GM21447 (cell line): ENCODE measurements around the gene SACM1L.
A peak's percentile ranks its signal among the peaks of the same experiment; 100 is the strongest.

Source experiments
- ATAC-seq: cut with Tn5 transposase; IDR thresholded peaks from one replicate; pipeline ENCODE4 v1.9.1; 2021; ENCODE audit not compliant: unreplicated experiment

The SACM1L gene, protein sequence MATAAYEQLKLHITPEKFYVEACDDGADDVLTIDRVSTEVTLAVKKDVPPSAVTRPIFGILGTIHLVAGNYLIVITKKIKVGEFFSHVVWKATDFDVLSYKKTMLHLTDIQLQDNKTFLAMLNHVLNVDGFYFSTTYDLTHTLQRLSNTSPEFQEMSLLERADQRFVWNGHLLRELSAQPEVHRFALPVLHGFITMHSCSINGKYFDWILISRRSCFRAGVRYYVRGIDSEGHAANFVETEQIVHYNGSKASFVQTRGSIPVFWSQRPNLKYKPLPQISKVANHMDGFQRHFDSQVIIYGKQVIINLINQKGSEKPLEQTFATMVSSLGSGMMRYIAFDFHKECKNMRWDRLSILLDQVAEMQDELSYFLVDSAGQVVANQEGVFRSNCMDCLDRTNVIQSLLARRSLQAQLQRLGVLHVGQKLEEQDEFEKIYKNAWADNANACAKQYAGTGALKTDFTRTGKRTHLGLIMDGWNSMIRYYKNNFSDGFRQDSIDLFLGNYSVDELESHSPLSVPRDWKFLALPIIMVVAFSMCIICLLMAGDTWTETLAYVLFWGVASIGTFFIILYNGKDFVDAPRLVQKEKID

DNA sequence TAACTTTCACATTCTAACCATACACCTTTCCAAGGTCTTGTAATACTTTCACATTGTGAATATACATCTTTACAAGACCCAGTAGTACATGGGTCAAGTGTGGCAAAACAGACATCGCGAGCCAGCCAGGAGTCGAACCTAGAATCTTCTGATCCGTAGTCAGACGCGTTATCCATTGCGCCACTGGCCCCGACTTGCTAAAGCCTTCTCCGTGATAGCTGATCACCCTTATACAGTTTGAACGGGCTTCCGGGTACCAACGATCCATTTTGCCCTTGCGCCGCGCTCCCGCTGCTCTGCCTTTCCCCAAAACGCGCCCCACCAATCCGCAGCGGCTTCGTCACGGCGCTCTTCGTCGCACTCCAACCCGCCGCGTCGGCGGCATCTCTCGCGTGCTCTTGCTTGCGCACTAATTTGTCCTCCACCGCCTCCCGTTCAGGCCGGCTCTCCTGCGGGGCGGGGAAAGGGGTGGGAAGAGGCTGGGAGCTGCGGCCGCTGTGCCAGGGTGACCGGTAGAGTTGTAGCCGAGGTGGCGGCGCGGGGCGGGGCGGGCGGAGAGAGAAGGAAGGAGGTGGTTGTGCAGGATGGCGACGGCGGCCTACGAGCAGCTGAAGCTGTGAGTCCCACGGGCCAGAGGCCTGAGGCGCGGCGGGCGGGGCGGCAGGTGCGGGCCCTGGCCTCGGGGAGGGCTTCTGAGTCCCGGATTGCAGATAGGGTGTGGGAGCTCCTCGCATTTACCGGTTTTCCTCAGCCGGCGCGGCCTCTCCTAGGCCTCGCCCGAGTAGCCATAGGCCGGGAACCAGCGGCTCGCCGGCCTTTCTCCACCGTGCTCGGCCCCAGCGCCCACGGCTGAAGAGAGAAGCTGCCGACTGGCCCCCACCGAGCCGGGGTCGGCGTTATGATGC is at the start of gene SACM1L:
Gene SACM1L (plus strand): TSS at position 515 of the 905 bp plus-strand sequence. CDS start 70 bp downstream, at position 585.
- peak; percentile 83 for ATAC-seq

DNA sequence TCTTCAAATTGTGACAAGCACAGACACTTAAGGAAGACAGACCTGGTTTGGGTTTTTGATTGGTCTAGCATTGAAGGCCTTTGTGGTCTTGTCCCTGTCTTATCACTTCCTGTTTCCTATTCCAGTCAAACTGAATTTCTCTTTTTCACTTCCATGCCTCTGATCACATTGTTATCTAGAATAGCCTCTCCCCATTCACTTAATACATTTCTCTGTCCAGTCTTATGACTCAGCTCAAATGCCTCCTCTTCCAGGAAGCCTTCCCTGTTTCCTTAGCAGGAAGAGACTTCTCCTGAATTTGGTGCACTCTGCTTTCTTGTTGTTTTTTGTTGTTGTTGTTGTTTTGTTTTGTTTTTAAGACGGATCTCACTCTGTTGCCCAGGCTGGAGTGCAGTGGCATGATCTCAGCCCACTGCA is 49.1 kb upstream of the SACM1L start:
- no peak for ATAC-seq

DNA sequence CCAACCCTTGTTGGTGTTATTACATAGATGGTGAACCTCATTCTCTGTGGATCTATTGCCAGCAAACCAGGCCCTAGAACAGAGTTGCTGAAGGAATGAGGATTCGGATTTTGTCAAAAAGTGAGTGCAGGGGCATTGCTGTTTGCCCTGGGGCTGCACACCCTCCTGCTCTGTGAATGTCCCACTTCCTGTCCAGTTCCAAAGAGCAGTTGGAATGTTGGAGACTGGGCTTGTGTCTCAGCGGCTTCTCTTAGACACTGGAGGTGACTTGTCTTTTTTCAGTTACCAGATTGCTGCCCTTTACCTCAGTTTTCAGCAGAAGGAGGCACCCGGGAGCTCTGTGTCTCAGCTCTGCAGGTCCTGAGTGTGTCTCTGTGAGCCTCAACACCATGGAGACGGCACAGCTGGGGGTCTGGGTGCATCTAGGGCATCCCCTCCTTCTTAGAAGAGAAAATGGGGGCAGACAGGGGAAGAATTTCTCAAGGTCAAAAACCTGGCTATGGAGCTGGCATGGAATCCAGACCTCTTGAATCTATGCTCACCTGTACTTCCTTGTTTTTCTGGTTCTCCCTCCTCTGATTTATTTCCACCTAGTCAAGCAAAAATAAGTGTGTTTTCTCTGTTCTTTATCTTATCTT is 48.4 kb upstream of the SACM1L start:
- no peak for ATAC-seq

DNA sequence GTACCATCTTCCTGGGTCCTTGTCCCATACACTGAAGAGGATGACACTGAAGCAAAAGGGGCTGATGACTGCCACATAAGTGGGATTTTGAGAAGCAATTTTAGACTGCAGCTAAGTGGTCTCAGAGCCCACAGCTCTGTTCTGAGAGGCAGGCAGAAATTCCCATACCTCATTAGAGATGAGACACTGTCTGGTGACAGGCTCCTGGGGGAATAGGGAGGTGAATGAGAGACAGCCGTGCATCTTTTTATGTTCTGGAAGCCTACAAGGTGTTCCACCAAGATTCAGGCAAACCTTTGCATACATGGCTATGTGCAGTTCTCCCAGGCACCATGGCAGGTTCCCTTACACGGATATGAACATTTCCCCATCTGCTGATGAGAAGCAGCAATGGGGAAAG is 47.4 kb upstream of the SACM1L start:
- no peak for ATAC-seq

GRCh38 chr3:45642731-45643152 is 46.5 kb upstream of the SACM1L start:
- no peak for ATAC-seq

DNA sequence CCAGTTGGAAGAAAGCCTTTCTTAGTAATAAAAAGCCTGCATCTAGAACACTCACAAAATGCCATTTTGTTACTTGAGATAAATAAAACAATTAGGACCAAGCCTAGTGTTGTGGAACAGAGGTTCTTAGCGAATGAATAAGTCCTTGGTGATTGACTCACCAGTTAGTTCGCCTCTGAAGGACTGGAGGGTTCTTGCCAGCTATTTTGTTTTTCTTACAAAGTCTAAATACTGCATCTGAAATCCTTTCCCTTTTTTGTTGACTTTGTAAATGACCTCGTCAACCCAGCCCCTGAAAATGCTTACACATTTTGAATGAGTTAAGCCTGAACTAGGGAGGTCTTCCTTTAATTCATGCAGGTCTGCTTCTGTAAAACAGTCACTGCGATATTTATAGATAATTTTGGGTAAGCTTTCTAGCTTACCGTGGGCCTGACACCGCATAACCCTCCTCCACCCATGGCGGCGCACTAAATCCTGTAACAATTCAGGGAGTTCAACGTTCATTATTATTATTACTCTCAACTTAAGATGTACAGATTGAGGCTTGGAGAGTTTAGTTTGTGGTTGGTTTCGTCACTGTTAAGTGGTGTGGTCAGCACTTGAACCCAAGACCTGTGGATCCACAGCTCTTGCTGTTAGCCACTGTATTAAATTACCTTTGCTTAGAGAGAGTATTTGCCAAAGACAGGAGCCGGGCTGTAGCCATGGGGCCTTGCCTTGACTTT is 45.0 kb upstream of the SACM1L start:
- no peak for ATAC-seq

DNA sequence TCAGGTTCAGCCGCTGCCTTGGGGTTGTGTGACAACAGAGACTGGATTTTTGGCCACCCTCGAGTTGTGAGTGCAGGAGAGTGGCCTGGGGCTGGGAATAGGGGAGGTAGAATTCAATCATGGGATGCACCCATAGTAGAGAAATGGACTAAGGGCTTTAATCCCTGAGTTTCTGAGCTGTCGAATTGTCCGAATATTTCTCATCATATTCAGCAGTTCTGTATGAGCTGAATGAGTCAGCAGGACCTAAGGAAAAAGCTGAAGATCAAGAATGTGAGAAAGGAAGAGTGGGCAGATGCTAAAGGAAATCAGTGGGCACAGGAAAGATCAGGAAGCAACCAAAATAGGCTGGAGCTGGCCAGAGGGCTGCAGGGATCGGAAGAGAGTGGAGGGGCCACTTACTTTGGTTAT is 44.4 kb upstream of the SACM1L start:
- no peak for ATAC-seq

GRCh38 chr3:45646051-45646585 is 43.1 kb upstream of the SACM1L start:
- ATAC-seq, result no peak

- no peak for ATAC-seq
Observed at GRCh38 chr3:45647148-45647619, 42.0 kb upstream of the SACM1L start.

GRCh38 chr3:45653205-45653604 is 36.0 kb upstream of the SACM1L start:
- ATAC-seq, result no peak

- no peak for ATAC-seq
Observed at GRCh38 chr3:45654397-45654944, 34.7 kb upstream of the SACM1L start.

- ATAC-seq, result no peak
Observed at GRCh38 chr3:45655906-45656305, 33.3 kb upstream of the SACM1L start.

GRCh38 chr3:45656575-45657363 is 32.4 kb upstream of the SACM1L start:
- ATAC-seq, result no peak

DNA sequence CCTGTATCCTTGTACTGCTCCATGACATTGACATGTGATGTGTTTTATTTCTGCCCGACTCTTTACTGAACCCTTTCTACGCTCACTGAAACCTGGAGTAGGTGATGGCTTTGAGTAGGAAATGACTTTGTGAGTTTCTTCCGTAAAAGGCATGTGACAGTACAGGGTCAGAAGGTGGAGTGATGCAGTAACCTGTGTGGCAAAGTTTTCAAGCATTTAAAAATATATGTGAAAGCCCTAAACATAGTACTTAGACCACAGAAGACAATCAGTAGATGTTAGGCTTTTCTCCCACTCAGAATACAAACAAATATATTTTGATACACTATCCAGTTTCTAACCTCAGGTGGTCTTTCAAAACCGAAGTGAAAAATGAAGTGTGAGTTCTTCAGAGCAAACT is 31.3 kb upstream of the SACM1L start:
- ATAC-seq, result peak; percentile 68

DNA sequence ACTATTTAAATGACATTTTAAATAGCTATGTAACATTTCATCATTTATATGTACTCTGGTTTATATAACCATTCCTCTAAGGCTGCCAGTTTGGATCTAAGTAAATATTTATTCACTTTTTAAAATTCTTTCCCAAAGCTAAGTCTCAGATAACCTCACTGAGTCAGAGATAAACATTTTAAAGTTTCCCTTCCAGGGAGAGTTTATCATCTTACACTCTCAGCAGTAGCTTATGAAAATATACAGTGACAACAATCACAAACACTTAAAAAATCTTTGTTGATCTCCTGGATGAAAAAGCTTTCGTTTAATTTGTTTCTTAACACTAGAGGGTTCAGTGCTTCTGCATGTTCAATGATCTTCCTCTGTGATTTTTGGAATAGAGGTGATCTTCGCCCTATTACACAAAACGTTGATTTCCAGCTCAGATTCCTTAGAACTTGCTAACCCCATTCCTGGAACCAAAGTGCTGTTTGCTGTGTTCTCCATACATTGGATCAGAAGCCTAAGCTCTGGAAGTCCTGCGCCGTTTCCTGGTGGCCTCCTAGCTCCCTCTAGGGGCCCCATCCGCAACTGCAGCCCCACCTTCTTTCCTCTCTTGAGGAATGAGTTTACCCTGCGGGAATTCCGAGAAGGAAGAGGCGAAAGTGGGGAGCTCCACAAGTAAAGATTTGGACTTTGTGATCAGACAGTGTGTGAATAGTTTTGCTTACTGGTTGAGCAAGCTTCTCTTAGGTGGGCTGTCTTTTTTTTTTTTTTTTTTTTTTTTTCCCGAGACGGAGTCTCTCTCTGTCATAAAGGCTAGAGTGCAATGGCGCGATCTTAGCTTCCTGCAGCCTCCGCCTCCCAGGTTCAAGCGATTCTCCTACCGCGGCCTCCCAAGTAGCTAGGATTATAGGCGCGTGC is 29.3 kb upstream of the SACM1L start:
- no peak for ATAC-seq

- no peak for ATAC-seq
Observed at GRCh38 chr3:45660567-45660901, 28.7 kb upstream of the SACM1L start.

DNA sequence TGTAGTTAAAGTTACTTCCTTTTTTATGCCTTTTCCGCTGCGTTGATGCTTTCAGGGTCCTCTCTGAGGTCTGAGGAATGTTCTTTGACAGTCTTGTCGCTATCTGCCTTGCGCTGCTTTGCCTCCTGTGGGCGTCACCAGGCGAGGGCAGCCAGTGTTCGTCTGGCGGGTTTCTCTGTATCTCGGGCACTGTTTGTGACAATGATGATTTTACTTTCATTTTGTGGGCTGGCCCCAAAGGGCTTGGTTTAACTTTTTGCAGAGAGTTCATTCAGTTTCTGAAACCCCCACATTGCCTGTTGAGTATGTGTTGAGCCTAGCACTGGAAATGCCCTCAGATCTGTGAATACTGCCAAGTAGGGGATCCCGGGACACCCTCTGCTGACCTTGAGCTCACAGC is 24.6 kb upstream of the SACM1L start:
- ATAC-seq, result peak; percentile 82

DNA sequence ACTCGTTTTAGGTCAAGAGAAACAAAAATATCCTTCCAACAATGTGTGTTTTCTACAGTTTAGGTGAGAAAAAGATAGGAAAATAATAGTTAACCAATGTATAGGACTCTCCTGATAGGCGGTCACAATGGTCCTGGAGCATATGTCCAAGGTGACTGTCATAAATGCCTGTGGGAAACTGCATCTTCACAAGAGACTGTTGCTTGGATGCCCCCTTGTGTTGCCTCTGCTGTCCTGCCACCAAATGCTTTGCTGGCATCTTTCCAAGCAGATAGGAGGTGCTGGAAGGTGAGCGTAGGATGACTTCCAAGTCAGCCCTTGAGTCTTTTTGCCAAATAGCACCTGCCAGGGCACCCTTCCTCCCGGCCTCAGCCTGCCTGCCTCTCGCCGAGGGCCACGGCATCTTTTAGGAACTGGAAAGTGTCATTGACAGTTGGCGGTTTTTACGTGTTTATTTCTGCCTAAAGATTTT is 24.1 kb upstream of the SACM1L start:
- ATAC-seq, result no peak
